Heart right ventricle (tissue), 16 donors: Measurements from ENCODE around the gene CAD. TPM values are rescaled to one million over a fixed set of nuclear protein-coding genes. Genes with fewer than 3 reads are reported as not detected.
"Not testable (repeated sequence)": the region's sequence is repeated elsewhere in the genome, so short reads cannot be mapped to it uniquely, and the experiment has no call there.

Experiments
- ATAC-seq, 8 donors: fragments of 200-7000 bp; cut with Tn5 transposase; one replicate each; pipeline ENCODE4 v1.9.1; 2020; ENCODE audit warnings: mild to moderate bottlenecking in 8 of 8, moderate library complexity in 8 of 8, moderate number of reproducible peaks in 1 of 8
- DNase-seq, 2 donors: peaks; one replicate each; pipeline ENCODE4 v3.0.0-alpha.2; 2020
- H3K27ac ChIP-seq, 10 donors: fragments of 200-600 bp; sonication (generic) in 2 of 10; one replicate each; pipeline versions ENCODE4 v1.5.0 to v1.8.0; 2020 to 2022; ENCODE audit warnings: mild to moderate bottlenecking in 3 of 10
- H3K27me3 ChIP-seq, 7 donors: fragments of 200-600 bp; one replicate each; pipeline ENCODE4 v1.8.0; 2021 to 2022; ENCODE audit warnings: mild to moderate bottlenecking in 2 of 7
- H3K36me3 ChIP-seq, 9 donors: fragments of 200-600 bp; sonication (generic) in 1 of 9; one replicate each; pipeline versions ENCODE4 v1.5.0 to v1.8.0; 2020 to 2022; ENCODE audit warnings: mild to moderate bottlenecking in 2 of 9
- H3K4me1 ChIP-seq, 9 donors: fragments of 200-600 bp; sonication (generic) in 1 of 9; one replicate each; pipeline versions ENCODE4 v1.5.0 to v1.8.0; 2020 to 2022; ENCODE audit warnings: mild to moderate bottlenecking in 4 of 9
- H3K4me3 ChIP-seq, 10 donors: fragments of 200-600 bp; sonication (generic) in 2 of 10; one replicate each; pipeline versions ENCODE4 v1.5.0 to v1.8.0; 2020 to 2022; ENCODE audit warnings: mild to moderate bottlenecking in 7 of 10, moderate library complexity in 2 of 10
- H3K9me3 ChIP-seq, 11 donors: fragments of 200-600 bp in 10 of 11; sonication (generic) in 2 of 11; one replicate each; pipeline versions ENCODE4 v1.5.0 to v1.8.0; 2013 to 2022; ENCODE audit warnings: mild to moderate bottlenecking in 2 of 11, control low read depth in 1 of 11, moderate library complexity in 1 of 11
- CTCF ChIP-seq, 9 donors: fragments of 200-600 bp; sonication (generic) in 2 of 9; IDR thresholded peaks; one replicate each; pipeline versions ENCODE4 v1.5.0 to v1.8.0; 2021 to 2022; ENCODE audit warnings: antibody characterized with exemption in 9 of 9, mild to moderate bottlenecking in 5 of 9, moderate library complexity in 1 of 9
- WGBS, 2 donors: extraction: QIAGEN DNeasy Blood & Tissue Kit; methylation state at CpG; one replicate each; pipeline ENCODE4 v1.1.7; 2013; ENCODE audit warnings: inconsistent platforms in 1 of 2; 5-methylcytosine and 5-hydroxymethylcytosine counted together
- intact Hi-C, 10 donors: fragments of 100-400 bp; cut with DNase I; formaldehyde crosslinking; loops; one replicate each; pipeline versions ENCODE4 v1.11.1 to v1.14.2; 2022
- polyA plus RNA-seq, 2 donors: library from polyadenylated mRNA; stranded (reverse); fragments of 200-250 nt; gene quantifications; one replicate each; pipeline ENCODE4 v1.2.3, GENCODE V29; 2013
- total RNA-seq, 10 donors: library from RNA; stranded (reverse); fragmentation: NEBNext Ultra II Directional in 3 of 10; extraction: Animal tissue kit (Norgen Biotek cat#: 25700) in 3 of 10; gene quantifications; one replicate each; pipeline versions ENCODE4 v1.2.1 to v1.2.4, GENCODE V29; 2021 to 2023
- donor health status: Arrhythmogenic right ventricular cardiomyopathy.
- donor health status: ischemic (EF 13 %, LVEDD 7.1; RV severe dilation, severe dysfunction).
- donor health status: healthy with polysubstance abuse.
- donor health status: DM: no; HTN: yes; CAD: no.
- donor health status: DM: no; HTN: no; CAD: no.
- donor health status: ischemic (EF 25% LVEDD 6.9; RV normal size, moderate dysfunction).
- donor health status: ischemic (EF 25% LVEDD 5.7; RV mildly dilated, moderate dysfunction).
- donor health status: healthy.
- donor health status: DM: yes; HTN: yes; CAD: no.
- donor health status: Ischemic cardiomyopathy.
- donor health status: ischemic (EF 35%, LVEDD 5.7; RV mildly dilated, moderate dysfunction).
- donor health status: nonischemic (EF 11% LVEDD 7.7; RV severe dilation, severe dysfunction).
- donor health status: DM: yes; HTN: yes; CAD: no.
- donor health status: PGD.
- donor health status: ischemic (EF 29% LVEDD 5.4; RV normal size, mild dysfunction).
- donor health status: nonischemic (EF 23%, LVEDD 6.1; RV moderate dilation, normal function).

The CAD gene
- total and polyA plus RNA-seq, 12 donors = 6.1 to 10.6 (median 7.6) TPM

GRCh38 chr2:27194538-27195354 lies 22.4 kb upstream of the CAD start:
- Histone ChIP-seq H3K4me3 (no peak overlapping the region), H3K27me3 (no peaks in the 10 kb centered on the region), H3K9me3 (no peaks in the 10 kb centered on the region), H3K27ac (no peak overlapping the region), H3K36me3 (peaks cover 0 to 6% (median 0%) of the 10 kb centered on the region in 9 donors), H3K4me1 (no peaks in the 10 kb centered on the region)
- WGBS, 2 donors = 70 to 85% methylated on average over 17 of the region's 17 CpGs
- intact Hi-C loops = loop anchor here in 4 of 10 donors (5.0 to 10.0 kb wide), 3 partner anchors 97 to 240 kb away; no protein-coding TSS in a partner anchor
- DNase-seq (no peak), ATAC-seq (peak in 1 of 8 donors; percentile 25)
- TF ChIP-seq CTCF (IDR thresholded peaks at IDR 0.05) = no peak

- DNase-seq, H3K4me1 ChIP-seq, H3K4me3 ChIP-seq, H3K27me3 ChIP-seq, H3K9me3 ChIP-seq, ATAC-seq, H3K27ac ChIP-seq: not testable (repeated sequence)
- peaks cover 0 to 15% (median 0%) of the 10 kb centered on the region in 9 donors for H3K36me3 ChIP-seq
- intact Hi-C loops = loop anchor here in 1 of 10 donors (10.0 kb wide), 1 partner anchor 241 kb away; no protein-coding TSS in a partner anchor
- WGBS, 2 donors = 92 to 95% methylated on average over 3 of the region's 3 CpGs
Observed at GRCh38 chr2:27195799-27196198, 21.4 kb upstream of the CAD start.

DNA sequence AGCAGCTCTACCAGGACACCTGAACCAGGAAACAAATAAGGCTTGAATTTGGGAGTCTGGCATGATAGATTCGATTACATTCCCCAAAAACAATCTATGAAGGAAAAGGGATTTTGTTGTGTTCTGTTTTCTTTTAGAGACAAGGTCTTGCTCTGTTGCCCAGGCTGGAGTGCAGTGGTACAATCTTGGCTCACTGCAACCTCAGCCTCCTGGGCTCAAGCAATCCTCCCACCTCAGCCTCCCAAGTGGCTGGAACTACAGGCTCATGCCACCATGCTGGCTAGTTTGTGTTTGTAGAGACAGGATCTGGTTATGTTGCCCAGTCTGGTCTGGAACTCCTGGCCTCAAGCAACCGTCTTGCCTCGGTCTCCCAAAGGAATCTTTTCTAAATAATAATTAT lies 19.1 kb upstream of the CAD start:
- not testable (repeated sequence) for H3K9me3 ChIP-seq, ATAC-seq, H3K27ac ChIP-seq, DNase-seq, H3K4me3 ChIP-seq, H3K27me3 ChIP-seq, H3K4me1 ChIP-seq
- 94 to 96% methylated on average over 3 of the region's 3 CpGs for WGBS, 2 donors
- intact Hi-C loops = loop anchor here in 1 of 10 donors (10.0 kb wide), 1 partner anchor 243 kb away; no protein-coding TSS in a partner anchor
- peaks cover 0 to 38% (median 11%) of the 10 kb centered on the region in 9 donors for H3K36me3 ChIP-seq

GRCh38 chr2:27198627-27199026 lies 18.5 kb upstream of the CAD start:
- peak in 1 of 8 donors; percentile 36 for ATAC-seq
- no peak for DNase-seq
- no peaks in the 10 kb centered on the region for H3K9me3 ChIP-seq
- no peaks in the 10 kb centered on the region for H3K4me1 ChIP-seq
- H3K27me3 ChIP-seq = no peaks in the 10 kb centered on the region
- H3K4me3 ChIP-seq = no peak overlapping the region
- H3K27ac ChIP-seq = no peak overlapping the region
- TF ChIP-seq CTCF (IDR thresholded peaks at IDR 0.05) = no peak
- intact Hi-C loops = loop anchor here in 1 of 10 donors (10.0 kb wide), 1 partner anchor 244 kb away; no protein-coding TSS in a partner anchor
- peaks cover 0 to 43% (median 16%) of the 10 kb centered on the region in 9 donors for H3K36me3 ChIP-seq
- 79 to 81% methylated on average over 2 of the region's 2 CpGs for WGBS, 2 donors

DNA sequence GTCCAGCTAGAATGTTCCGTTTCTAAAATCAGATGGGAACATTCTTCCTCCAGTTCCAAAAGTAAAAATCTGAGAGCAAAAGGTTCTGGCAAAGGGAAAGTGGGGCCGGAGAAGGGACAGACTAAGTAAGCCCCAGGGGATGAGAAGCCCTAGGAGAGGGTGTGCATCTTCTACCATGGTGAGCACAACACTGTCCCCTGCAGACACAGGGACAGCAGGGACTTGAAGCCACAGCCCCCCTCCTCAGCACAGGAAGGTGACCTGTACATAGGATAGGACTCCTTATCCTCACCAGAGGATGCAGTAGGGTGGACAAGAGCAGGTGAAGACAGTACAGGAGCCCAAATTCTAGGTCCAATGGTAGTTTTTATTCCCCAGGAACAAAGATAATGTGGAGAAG lies 17.9 kb upstream of the CAD start:
- no peak for TF ChIP-seq CTCF (IDR thresholded peaks at IDR 0.05)
- H3K4me3 ChIP-seq = no peak overlapping the region
- H3K27me3 ChIP-seq = no peaks in the 10 kb centered on the region
- H3K27ac ChIP-seq = no peak overlapping the region
- H3K9me3 ChIP-seq = no peaks in the 10 kb centered on the region
- WGBS, 2 donors = 79 to 80% methylated on average over 2 of the region's 2 CpGs
- intact Hi-C loops = loop anchor here in 1 of 10 donors (10.0 kb wide), 1 partner anchor 244 kb away; no protein-coding TSS in a partner anchor
- DNase-seq (no peak), ATAC-seq (peak in 1 of 8 donors; percentile 57)
- no peaks in the 10 kb centered on the region for H3K4me1 ChIP-seq
- peaks cover 0 to 49% (median 22%) of the 10 kb centered on the region in 9 donors for H3K36me3 ChIP-seq
